ENCODE data around the gene MGA.
A peak's percentile ranks its signal among the peaks of the same experiment; 100 is the strongest.

MGA gene

GRCh38 chr15:41660235-41661077 is at the start of gene MGA:
Gene MGA, plus strand, starts transcription at chr15:41660405.
- peak; percentile 82 to 88 for DNase-seq (ENCODE audit: low read depth in 2 of 2)

- DNase-seq (ENCODE audit: low read depth in 2 of 2), result no peak
These were observed 39.5 kb upstream of the MGA start for GRCh38 chr15:41620536-41621199.

GRCh38 chr15:41621200-41622193 is 38.7 kb upstream of the MGA start:
- DNase-seq (ENCODE audit: low read depth in 2 of 2), result peak; percentile 64 to 79

GRCh38 chr15:41622901-41623300 is 37.3 kb upstream of the MGA start:
- no peak for DNase-seq (ENCODE audit: low read depth in 2 of 2)

- DNase-seq (ENCODE audit: low read depth in 2 of 2), result no peak
These were observed 33.0 kb upstream of the MGA start for GRCh38 chr15:41627203-41627602.

GRCh38 chr15:41629463-41629862 is 30.7 kb upstream of the MGA start:
- DNase-seq (ENCODE audit: low read depth in 2 of 2), result no peak

- no peak for DNase-seq (ENCODE audit: low read depth in 2 of 2)
These were observed 30.3 kb upstream of the MGA start for GRCh38 chr15:41629883-41630282.

- DNase-seq (ENCODE audit: low read depth in 2 of 2), result no peak
These were observed 29.5 kb upstream of the MGA start for GRCh38 chr15:41630616-41631217.

- DNase-seq (ENCODE audit: low read depth in 2 of 2), result no peak
These were observed 28.2 kb upstream of the MGA start for GRCh38 chr15:41631880-41632470.

- DNase-seq (ENCODE audit: low read depth in 2 of 2), result no peak
These were observed 26.6 kb upstream of the MGA start for GRCh38 chr15:41633609-41634008.

GRCh38 chr15:41634072-41634626 is 26.1 kb upstream of the MGA start:
- DNase-seq (ENCODE audit: low read depth in 2 of 2), result no peak

- DNase-seq (ENCODE audit: low read depth in 2 of 2), result no peak
These were observed 23.1 kb upstream of the MGA start for GRCh38 chr15:41637086-41637485.

- no peak for DNase-seq (ENCODE audit: low read depth in 2 of 2)
These were observed 19.2 kb upstream of the MGA start for GRCh38 chr15:41640985-41641384.

GRCh38 chr15:41647262-41647661 is 12.9 kb upstream of the MGA start:
- DNase-seq (ENCODE audit: low read depth in 2 of 2), result no peak

- no peak for DNase-seq (ENCODE audit: low read depth in 2 of 2)
These were observed 12.1 kb upstream of the MGA start for GRCh38 chr15:41648097-41648496.

GRCh38 chr15:41648770-41649169 is 11.4 kb upstream of the MGA start:
- DNase-seq (ENCODE audit: low read depth in 2 of 2), result no peak

GRCh38 chr15:41650806-41651205 is 9.4 kb upstream of the MGA start:
- DNase-seq (ENCODE audit: low read depth in 2 of 2), result no peak

GRCh38 chr15:41651373-41651772 is 8.8 kb upstream of the MGA start:
- no peak for DNase-seq (ENCODE audit: low read depth in 2 of 2)

GRCh38 chr15:41653760-41654159 is 6.4 kb upstream of the MGA start:
- no peak for DNase-seq (ENCODE audit: low read depth in 2 of 2)

GRCh38 chr15:41655716-41656115 is 4.5 kb upstream of the MGA start:
- DNase-seq (ENCODE audit: low read depth in 2 of 2), result no peak

- no peak for DNase-seq (ENCODE audit: low read depth in 2 of 2)
These were observed 4.0 kb upstream of the MGA start for GRCh38 chr15:41656188-41656587.
